Ammon's horn (tissue), 1 donor: ENCODE measurements around the gene CAPRIN2.

Experiments used
- DNase-seq: peaks from one replicate; pipeline ENCODE4 v3.0.0-alpha.2; 2016; ENCODE audit warnings: low spot score

The CAPRIN2 gene

DNA sequence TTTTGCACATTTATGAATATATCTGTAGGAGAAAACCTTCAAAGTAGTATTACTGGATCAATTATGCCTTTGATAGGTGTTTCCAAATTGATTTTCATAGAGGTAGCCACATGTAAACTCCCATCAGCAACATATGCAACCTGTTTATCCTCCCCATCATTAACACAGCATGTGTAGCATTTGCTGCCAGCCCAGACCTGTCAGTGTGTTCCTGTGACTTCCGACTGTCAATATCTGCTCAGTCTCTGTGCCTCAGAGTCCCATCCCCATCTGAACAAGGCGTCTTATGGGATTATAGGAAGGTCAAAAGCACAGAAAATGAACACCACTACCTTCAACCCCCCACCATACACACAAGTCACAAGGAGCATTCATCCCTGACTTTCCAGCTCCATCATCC lies 9.5 kb upstream of the CAPRIN2 start:
- DNase-seq = no peak

DNA sequence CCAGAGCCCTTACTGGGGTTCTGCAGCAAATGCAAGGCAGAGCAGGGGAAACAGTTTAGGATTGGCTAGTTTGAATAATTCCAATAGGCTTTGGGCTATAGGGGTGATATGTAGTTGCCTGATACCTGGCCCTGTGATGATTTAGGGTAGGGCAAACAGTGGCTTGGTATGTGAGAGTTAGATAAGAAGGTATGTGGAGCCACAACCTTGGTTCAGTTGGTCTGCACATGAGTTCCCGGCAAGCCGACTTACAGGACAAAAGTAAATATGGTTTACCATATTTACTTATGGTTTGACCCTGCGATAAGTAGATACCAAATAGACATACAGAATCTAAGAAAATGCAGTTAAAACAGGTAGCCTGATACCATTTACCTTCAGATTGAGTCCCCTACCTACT lies 8.3 kb upstream of the CAPRIN2 start:
- DNase-seq = no peak

DNA sequence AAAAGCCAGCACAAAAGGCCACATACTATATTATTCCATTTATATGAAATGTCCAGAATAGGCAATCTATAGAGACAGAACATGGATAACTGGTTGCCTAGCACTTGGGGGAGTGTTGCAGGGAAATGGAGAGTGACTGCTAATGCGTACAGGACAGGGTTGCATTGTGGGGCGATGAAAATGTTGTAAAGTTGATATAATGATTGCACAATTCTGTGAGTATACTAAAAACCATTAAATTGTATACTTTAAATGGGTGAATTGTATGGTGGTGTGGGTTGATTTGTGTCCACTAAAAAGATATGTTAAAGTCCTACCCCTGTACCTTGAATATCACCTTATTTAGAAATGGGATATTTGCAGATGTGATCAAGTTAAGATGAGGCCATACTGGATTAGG lies 7.0 kb upstream of the CAPRIN2 start:
- no peak for DNase-seq

DNA sequence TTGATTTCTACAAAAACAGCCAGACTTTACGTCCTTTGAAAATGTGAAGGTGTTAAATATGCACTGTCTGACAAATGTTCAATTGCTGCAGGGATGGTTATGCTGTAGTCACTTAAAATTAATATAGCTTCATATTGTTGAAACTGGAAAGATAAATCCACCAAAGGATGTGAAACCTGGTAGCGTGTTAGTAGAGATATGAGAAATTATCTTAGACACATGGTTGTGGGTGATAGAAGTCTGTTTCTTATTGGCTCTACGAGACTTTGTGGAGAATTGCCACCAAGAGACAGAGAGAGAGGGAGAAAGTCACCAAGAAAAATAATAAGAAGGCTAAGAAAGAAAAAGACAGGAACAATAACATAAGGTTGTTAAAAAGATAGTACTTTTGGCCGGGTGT lies 2.6 kb upstream of the CAPRIN2 start:
- no peak for DNase-seq

DNA sequence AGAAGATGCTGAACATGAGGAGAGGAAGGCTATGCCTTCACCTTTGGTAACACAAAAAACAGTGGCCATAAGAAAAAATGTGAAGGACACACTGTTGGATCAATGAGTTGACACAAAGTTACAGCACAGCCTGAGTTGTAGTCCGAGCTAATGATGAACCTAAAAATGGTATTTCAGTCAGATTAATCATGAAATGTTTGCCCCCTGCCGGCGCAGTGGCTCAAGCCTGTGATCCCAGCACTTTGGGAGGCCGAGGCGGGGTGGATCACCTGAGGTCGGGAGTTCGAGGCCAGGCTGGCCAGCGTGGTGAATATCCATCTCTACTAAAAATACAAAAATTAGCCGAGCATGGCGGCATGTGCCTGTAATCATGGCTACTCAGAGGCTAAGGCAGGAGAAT lies 1.3 kb upstream of the CAPRIN2 start:
- DNase-seq = no peak

DNA sequence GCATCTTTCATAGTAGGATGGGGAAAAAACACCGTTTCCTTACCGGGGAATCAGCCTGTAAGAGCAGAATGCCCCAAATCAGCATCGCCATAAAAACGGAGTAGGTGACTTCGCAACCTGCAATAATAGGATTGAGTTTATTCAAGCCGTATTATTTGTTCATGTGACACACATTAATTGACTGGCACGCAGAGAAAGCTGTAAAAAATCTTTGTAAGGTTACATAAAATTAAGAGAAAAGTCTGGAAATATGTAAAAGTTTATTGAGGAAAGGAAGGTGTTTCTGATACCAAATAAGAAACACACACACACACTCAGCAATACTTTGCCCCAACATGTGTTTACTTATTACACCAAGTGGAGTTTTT lies 628 bp upstream of the CAPRIN2 start:
- no peak for DNase-seq

DNA sequence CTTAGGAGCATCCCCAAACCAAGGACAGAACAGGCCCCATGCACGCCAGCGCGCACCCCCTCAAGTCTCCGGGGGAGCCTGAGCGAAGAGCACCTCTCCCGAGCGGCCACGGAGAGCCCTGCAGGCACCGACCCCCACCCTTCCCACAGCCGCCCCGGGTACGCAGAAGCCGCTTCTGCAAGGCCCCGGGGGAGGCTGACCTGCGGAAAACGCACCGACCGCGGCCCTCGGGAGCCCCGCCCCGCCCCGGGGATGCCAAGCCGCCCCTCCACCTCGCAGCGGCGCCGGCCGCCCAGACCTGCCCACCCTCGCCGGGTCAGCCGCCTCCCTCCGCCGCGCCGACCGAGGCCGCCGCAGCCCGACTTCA lies 385 bp downstream of the CAPRIN2 start:
- peak; percentile 29 for DNase-seq

DNA sequence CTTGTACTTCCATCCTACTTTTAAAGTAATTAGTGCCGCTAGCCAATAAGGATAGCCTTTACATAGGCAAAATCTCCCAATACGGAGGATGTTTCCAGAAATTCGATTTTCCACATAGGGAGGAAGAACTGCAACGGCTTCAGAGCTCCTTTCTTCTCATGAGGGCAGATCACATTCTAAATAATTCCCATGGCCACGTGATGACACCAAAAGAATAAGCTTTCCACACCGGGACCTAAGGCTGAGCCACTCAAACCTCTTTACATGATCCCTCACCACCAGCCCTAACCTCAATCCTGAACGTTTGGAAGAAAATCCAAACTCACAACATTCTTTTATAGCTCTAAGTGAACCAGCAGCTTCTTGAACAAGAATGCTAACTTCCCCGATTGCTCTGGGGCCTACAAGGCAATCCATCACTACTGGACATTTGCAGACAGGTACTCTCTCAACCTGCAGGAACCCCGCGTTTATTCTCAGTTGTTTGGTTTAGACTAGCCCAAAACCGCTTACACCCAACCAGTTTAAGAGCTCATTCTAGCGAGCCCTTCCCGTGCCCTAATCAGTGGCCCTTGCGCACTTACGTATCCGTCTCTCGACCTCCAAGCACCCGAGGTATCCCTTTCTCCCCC lies 884 bp downstream of the CAPRIN2 start:
- DNase-seq = no peak

DNA sequence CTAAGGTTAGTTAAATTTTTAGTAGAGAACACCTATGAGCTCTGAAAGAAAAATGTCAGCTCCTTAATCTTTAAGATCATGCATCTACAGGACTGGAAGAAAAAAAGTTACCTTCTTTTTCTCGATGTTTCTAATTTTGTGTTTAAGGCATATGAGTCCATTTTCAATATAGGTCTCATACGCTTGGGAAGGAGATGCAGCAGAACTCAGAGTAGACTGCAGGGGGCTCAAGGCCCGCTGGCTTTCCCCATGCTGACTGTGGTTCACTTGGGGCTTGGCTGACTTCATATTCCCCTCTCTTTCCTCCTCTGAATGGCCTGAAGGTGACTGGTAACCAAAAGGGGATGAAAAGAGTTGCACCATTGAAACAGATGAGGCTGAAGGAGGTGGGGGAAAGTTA lies 1.5 kb downstream of the CAPRIN2 start:
- no peak for DNase-seq

DNA sequence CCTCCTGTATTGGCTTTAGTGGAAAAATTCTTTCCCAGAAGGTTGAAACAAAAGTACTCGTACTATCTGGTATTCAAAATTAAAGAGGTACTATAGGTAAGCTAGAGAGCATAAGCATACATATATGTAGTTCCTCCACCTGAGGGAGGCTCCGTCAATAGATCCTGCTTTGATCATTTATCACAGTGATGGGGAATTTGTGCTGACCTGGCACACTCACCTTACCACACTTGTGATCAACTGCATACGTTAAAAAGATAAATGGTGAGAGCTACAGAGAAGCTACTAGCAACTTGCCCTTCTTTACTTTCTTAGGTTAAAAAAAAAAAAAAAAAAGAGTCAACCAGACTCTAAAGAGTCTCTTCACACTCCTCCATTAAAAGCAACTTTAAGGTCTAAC lies 2.5 kb downstream of the CAPRIN2 start:
- no peak for DNase-seq

DNA sequence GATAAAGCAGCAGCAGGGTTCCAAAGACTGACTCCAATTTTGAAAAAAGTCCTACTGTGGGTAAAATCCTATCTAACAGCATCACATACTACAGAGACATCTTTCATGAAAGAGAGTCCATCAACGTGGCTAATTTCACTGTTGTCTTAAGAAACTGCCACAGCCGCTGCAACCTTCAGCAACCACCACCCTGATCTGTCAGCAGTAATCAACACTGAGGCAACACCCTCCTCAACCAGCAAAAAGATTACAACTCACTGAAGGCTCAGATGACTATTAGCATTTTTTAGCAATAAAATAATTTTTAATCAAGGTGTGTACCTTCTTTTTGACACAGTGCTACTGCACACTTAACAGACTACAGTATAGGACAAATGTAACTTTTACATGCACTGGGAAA lies 6.6 kb downstream of the CAPRIN2 start:
- no peak for DNase-seq

DNA sequence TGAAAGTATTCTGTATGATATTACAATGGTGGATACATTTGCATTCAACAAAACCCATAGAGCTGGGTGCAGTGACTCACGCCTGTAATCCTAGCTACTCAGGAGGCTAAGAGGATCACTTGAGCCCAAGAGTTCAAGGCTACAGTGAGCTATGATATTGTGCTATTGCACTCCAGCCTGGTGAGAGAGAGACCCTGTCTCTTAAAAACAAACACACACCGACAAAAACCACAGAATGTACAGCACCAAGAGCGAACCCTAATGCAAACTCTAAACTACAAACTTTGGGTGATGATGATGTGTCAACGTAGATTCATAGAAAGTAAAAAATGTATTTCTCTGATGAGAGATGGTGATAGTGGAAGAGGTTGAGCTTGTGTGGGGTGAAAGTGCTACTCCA lies 8.6 kb downstream of the CAPRIN2 start:
- DNase-seq = no peak

DNA sequence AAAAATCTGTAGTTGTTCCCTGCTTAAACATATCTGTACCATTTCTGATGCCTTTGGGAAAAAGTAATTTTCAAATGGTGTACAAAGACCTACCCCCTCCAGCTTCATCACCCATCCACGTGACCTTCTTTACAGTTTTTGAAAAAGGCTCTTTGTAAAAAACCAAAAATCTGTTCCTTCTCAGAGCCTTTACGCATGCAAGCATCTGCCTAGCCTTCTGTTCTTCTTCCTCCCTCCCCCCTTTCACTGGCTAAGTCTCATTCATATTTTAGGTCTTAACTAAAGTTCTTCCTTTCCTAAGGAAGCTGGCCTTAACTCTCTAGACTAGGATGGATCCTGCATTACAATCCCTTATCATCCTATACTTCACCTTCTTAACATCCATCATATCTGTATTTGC lies 10.4 kb downstream of the CAPRIN2 start:
- no peak for DNase-seq

DNA sequence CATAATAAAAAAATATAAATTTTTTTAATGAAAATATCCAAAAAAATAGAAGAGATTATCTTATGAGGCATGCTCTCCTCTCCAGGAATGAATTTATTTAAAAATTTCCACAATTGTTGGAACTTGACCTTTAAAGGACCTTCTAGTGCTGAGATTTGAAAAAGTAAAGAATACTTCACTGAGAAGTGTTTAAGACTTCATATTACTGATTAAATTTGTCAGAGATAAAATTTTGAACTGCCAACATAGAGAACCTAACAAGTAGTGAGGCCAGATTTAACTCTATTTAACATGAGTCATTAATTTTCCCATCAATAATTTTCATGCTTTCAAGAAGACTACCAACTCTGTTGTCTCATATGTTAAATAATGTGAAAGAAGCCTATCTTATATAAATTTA lies 14.5 kb downstream of the CAPRIN2 start:
- no peak for DNase-seq

DNA sequence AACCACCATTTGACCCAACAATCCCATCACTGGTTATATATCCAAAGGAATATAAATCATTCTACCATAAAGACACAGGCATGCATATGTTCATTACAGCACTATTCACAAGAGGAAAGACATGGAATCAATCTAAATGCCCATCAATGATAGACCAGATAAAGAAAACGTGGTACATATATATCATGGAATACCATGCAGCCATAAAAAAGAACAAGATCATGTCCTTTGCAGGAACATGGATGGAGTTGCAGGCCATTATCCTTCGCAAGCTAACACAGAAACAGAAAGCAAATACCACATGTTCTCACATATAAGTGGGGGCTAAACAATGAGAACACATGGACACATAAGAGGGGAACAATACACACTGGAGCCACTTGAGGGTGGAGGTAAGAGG lies 15.7 kb downstream of the CAPRIN2 start:
- no peak for DNase-seq

DNA sequence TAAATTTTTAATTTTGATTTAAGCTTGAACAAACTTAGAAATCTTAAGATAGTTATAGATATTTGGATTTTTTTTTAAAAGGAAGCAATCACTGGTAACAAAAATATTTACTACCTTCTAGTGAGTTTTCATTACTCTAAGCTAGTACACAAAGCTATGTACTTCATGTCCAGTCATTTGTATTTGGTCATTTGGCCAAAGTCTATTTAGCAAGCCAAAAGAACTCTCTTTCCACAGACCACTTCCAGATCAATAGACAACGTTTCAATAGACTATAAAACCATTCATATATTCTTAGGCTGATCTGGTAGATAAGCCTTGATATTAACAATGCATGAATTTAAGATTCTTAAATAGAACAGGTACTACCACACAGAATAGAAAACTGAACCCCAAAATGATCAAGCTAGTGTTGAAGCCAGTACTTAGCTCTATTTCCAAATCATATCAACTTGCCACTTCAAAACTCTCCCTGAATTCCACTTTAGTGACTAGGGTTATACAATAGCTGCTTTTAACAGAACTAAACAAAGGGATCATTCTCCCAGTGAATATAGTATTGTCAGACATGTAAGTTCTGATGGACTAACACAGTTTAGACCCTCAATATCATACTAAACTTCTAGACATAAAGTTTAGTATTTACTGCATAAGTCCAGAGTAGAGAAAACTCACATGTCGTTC lies 21.7 kb downstream of the CAPRIN2 start:
- peak; percentile 14 for DNase-seq

DNA sequence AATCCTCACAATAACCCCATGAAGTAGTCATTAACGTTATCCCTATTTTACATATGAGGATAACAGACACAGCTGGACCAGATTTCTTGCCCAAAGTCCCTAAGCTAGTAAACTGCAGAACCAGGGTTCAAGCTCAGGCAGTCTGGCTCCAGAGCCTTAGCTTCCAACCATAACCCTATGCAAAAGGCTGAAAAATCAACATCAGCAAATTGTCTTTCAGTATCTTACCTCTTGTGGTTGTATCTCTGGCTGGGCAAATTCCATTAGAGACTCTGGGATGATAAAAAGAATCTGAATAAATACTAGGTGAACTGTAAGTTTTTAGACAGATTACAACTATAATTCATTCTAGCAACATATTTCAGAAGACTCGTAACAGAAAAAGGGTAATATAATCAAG lies 24.7 kb downstream of the CAPRIN2 start:
- no peak for DNase-seq

DNA sequence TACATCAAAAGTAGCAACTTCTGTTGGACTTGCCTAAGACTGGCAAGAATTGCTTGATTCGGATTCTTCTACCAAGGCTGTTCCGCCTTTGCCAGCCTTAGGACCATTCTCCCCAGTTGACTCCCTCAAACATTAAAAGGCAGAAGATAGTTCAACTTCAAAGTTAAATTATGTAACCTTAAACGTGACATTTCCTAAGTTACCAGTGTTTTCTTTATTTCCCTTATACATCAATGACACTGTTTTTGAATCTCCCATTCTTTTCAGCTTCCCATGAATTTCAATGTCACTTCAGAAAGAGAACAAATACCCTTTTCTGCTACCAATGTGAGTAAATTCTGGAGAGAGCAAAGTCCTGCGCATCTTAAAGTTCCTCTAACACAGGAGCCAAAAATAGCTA lies 25.2 kb downstream of the CAPRIN2 start:
- no peak for DNase-seq

DNA sequence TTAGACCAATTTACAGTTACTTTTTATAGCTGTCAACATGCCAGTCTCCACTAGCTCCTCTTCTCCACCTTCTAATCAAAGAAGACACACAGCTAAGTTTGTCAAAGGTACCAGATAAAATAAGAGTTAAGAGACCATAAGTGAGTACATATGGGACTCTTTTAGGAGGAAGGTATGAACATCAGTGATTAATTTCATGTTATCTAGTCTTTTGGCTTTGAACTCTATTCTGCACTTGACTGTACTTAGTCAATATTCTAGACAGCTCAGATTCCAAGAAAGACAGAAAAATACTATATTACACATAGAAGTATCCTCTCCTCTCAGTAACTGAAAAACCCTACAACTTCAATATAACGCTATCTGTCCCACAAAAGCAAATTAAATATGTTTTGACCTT lies 28.1 kb downstream of the CAPRIN2 start:
- no peak for DNase-seq

DNA sequence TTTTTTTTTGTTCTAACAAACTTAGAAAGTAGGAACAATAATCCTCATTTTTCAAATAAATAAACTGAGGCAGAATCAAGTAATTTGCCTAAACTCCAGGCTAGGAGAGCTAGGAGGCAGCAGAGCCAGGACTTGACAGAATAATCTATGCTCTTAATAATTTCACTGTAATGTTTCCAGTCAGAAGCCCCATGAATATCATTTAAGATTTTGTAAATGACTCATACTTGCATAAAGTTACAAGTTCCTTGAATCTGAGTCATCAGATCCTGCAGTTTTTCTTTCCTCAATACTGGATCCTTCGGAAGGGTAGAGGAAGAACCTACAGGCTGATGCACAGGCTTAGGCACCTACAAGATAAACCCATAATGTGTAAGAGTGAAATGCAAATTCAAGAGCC lies 29.0 kb downstream of the CAPRIN2 start:
- no peak for DNase-seq

DNA sequence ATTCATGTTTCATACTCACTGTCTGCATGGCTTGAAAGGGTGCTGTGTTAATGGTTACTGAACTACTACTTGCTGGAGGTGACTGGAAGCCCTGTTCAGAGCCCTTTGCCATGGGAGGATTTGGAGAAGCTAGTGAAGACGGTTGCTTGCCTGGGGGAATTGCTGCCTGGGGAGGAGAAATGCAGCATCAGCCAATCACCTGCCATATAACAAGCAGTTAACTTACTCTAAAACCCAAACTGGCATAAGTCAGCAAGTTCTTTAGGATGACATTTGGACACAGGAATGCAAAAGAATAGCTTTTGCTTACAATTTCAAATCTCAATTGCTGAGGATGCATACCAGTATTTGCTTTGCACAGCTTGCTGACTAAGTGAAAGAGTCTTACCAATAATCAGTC lies 35.7 kb downstream of the CAPRIN2 start:
- no peak for DNase-seq

DNA sequence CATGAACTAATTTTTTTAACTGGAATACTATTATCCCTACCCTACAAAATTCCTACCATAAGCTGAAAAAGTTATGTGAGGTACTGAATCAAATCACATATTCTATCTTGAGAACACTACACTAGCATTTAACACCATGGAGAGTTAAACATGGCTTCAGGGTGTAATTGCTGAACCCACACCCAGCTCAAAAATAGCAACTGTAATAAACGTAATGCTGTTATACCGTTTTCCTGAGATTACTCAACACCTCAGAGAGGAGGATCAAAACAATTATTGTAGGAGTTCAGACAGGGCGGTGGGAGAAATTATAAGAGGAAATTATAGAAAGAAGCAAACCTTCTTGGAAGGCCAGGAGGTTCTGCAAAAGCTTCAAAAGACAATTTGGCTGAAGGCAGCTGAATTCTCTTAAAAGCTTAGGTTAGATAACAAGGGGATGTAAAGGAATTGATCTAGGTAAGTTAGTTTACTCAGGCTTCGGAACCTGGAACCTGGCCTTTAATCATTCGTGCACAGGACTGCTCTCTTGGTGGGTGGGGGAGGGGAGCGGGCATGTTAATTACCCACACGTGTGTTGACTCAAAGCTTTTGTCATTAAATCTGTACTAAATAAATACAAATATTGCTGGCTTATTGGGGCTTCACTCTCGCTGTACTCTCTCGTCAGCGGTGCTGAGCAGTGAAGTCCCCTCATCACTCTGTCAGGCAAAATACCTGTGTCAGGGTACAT lies 47.0 kb downstream of the CAPRIN2 start:
- DNase-seq = no peak

DNA sequence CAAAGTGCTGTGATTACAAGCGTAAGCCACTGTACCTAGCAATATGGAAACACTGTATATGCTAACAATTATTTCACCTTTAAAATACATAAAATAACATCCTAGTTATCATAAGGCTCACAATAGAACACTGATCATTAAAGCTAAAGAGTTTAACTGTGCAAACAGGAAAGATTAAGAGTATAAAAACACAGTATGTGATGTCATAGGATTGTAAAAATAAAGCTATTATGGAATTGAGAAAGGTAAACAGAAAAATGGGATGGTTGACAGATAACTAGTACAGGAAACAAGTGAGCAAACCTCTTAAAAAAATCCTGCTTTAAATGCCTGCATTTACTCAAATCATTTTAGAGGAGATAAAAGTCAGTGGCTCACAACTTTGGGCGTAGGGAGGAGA lies 48.3 kb downstream of the CAPRIN2 start:
- DNase-seq = no peak

DNA sequence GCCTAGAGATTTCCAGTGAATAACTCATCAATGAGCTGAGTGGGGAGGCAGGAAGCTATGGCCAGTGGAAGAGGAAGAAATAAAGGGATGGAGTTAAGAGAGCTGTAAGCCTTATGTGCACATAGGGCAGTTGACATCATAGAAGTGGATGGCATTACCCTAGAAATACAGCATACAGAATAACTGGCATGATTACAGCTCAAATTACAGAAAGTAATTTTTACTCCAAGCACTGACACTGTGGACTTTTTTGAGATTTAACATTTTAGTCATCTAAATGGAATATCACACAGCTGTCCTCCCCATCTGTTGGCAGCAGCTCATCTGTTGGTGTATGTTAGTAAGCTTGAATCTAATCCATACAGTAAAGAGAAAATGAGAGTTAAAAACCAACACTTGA lies 53.7 kb downstream of the CAPRIN2 start:
- DNase-seq = peak; percentile 9
